Measurements from ENCODE around the gene TAS2R60. TPM values are rescaled to one million over a fixed set of nuclear protein-coding genes. Genes with fewer than 3 reads are reported as not detected.

Gene TAS2R60
- total RNA-seq, 5 donors from 2014 or later (not counting 1 experiment from before 2014, with no cell fraction given), result 0.38 to 2.4 (median 1.0) TPM; not detected in 1

DNA sequence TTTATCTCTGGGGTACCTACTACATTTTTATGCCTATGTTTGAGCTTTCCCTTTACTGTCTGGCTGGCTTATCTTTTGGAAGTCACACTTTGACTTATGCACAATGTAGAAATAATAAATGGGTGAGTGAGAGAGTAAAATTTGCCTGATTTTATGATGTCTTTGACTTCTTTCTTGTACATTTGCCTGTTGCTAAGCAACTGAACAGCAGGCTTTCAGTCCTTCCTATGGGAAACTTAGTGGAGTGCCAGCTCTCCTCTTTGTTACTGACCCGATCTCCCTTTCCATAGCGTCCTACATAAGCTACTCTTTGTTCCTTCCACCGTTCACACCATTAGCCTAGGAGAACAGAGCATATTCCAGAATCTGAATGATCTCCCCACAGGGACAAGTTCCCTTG lies 4.2 kb downstream of the TAS2R60 start:
- H3K4me3 Mint-ChIP-seq, result no peak overlapping the region
- POLR2A ChIA-PET, result interaction anchor here in 1 of 2 donors (0.6 kb wide), 1 partner anchor 477 kb away, joined by 3 read pairs; no protein-coding TSS in a partner anchor
- DNase-seq (no peak), ATAC-seq (replicated peaks in 1 of 4) (no peak)
- H3K9me3 ChIP-seq, result no peaks in the 10 kb centered on the region
- H3K4me1 ChIP-seq (ENCODE audit: control insufficient read depth in 1 of 2, extremely low read depth in 1 of 2, insufficient read depth in 2 of 2, low read length in 2 of 2), result no peaks in the 10 kb centered on the region
- no peak overlapping the region for H3K27ac Mint-ChIP-seq
- H3K4me1 Mint-ChIP-seq, result peaks cover 2 to 8% (median 4%) of the 10 kb centered on the region in 3 donors
- no peak overlapping the region for H3K4me3 ChIP-seq (ENCODE audit: control insufficient read depth in 1 of 2, extremely low read depth in 1 of 2, low read length in 1 of 2)
- no peaks in the 10 kb centered on the region for H3K9me3 Mint-ChIP-seq
- CTCF ChIA-PET, result no interaction called here
- WGBS (ENCODE audit: insufficient coverage), result no CpG with 5 or more reads among the region's 3 CpGs
- H3K27me3 Mint-ChIP-seq, result no peaks in the 10 kb centered on the region
- H3K36me3 ChIP-seq (ENCODE audit: control insufficient read depth in 2 of 2, extremely low read depth in 1 of 2, insufficient read depth in 1 of 2, low read length in 1 of 2), result no peaks in the 10 kb centered on the region
- H3K27ac ChIP-seq (ENCODE audit: low read length), result no peak overlapping the region
- H3K36me3 Mint-ChIP-seq, result peaks cover 7% of the 10 kb centered on the region
- H3K27me3 ChIP-seq (replicated peaks in 1 of 2; ENCODE audit: control insufficient read depth in 2 of 2, extremely low read depth in 1 of 2, insufficient read depth in 2 of 2, low read length in 1 of 2), result peaks cover 0 to 3% of the 10 kb centered on the region in 2 experiments

DNA sequence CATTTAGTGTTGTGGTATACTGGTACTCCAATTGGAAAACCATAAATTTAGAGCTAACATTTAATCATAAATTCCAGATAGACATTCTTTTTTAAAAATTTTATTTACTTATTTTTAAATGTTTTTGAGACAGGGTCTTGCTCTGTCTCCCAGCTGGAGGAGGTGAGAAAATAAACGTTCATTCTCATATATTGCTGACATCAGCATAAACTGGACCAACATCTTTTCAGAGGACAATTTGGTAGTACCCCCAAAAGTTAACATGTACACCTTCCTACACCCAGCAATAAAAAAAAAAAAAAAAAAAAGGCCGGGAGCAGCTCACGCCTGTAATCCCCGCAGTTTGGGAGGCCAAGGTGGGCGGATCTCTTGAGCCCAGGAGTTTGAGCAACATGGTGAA lies 5.2 kb downstream of the TAS2R60 start:
- POLR2A ChIA-PET, result interaction anchor here in 1 of 2 donors (0.6 kb wide), 1 partner anchor 637 kb away, joined by 3 read pairs; no protein-coding TSS in a partner anchor
- peaks cover 12% of the 10 kb centered on the region for H3K36me3 Mint-ChIP-seq
- DNase-seq (no peak), ATAC-seq (replicated peaks in 1 of 4) (no peak)
- peaks cover 0 to 3% of the 10 kb centered on the region in 2 experiments for H3K27me3 ChIP-seq (replicated peaks in 1 of 2; ENCODE audit: control insufficient read depth in 2 of 2, extremely low read depth in 1 of 2, insufficient read depth in 2 of 2, low read length in 1 of 2)
- no peak overlapping the region for H3K27ac ChIP-seq (ENCODE audit: low read length)
- no peaks in the 10 kb centered on the region for H3K9me3 Mint-ChIP-seq
- H3K27me3 Mint-ChIP-seq, result no peaks in the 10 kb centered on the region
- H3K4me1 ChIP-seq (ENCODE audit: control insufficient read depth in 1 of 2, extremely low read depth in 1 of 2, insufficient read depth in 2 of 2, low read length in 2 of 2), result peaks cover 0 to 2% of the 10 kb centered on the region in 2 experiments
- no peaks in the 10 kb centered on the region for H3K36me3 ChIP-seq (ENCODE audit: control insufficient read depth in 2 of 2, extremely low read depth in 1 of 2, insufficient read depth in 1 of 2, low read length in 1 of 2)
- no peak overlapping the region for H3K27ac Mint-ChIP-seq
- H3K9me3 ChIP-seq, result no peaks in the 10 kb centered on the region
- CTCF ChIA-PET, result interaction anchor here in 1 of 2 donors (0.5 kb wide), 1 partner anchor 160 kb away, joined by 4 read pairs; the partner anchor contains the start of gene CASP2
- H3K4me3 ChIP-seq (ENCODE audit: control insufficient read depth in 1 of 2, extremely low read depth in 1 of 2, low read length in 1 of 2), result no peak overlapping the region
- peaks cover 11 to 17% (median 14%) of the 10 kb centered on the region in 3 donors for H3K4me1 Mint-ChIP-seq
- no peak overlapping the region for H3K4me3 Mint-ChIP-seq
- no CpG with 5 or more reads among the region's 5 CpGs for WGBS (ENCODE audit: insufficient coverage)

DNA sequence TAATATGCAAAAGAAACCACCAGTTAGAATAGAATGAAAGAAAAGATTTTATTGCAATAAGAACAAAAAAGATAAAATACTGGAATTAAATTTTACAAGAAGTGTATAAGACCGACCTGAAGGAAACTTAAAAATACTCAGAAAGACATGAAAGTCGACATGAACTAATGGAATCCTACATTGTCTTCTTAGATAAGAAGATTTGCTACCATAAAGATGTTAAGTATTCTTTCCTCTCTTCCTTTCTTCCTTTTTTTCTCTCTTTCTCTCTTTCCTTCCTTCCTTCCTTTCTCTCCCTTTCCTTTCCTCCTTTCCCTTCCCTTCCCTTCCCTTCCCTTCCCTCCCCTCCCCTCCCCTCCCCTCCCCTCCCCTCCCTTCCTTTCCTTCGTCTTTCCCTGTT lies 6.5 kb downstream of the TAS2R60 start:
- no peak for DNase-seq
- Histone ChIP-seq H3K27ac (ENCODE audit: low read length) (no peak overlapping the region), H3K4me3 (ENCODE audit: control insufficient read depth in 1 of 2, extremely low read depth in 1 of 2, low read length in 1 of 2) (no peak overlapping the region), H3K36me3 (ENCODE audit: control insufficient read depth in 2 of 2, extremely low read depth in 1 of 2, insufficient read depth in 1 of 2, low read length in 1 of 2) (no peaks in the 10 kb centered on the region), H3K4me1 (ENCODE audit: control insufficient read depth in 1 of 2, extremely low read depth in 1 of 2, insufficient read depth in 2 of 2, low read length in 2 of 2) (peaks cover 0 to 2% of the 10 kb centered on the region in 2 experiments), H3K27me3 (replicated peaks in 1 of 2; ENCODE audit: control insufficient read depth in 2 of 2, extremely low read depth in 1 of 2, insufficient read depth in 2 of 2, low read length in 1 of 2) (peaks cover 0 to 3% of the 10 kb centered on the region in 2 experiments), H3K9me3 (no peaks in the 10 kb centered on the region)
- H3K27me3 Mint-ChIP-seq, result no peaks in the 10 kb centered on the region
- no peaks in the 10 kb centered on the region for H3K9me3 Mint-ChIP-seq
- peaks cover 15% of the 10 kb centered on the region for H3K36me3 Mint-ChIP-seq
- peaks cover 15 to 21% (median 20%) of the 10 kb centered on the region in 3 donors for H3K4me1 Mint-ChIP-seq
- POLR2A ChIA-PET, result no interaction called here
- CTCF ChIA-PET, result no interaction called here
- no peak for ATAC-seq (replicated peaks in 1 of 4)
- no CpG with 5 or more reads among the region's 3 CpGs for WGBS (ENCODE audit: insufficient coverage)
- no peak overlapping the region for H3K27ac Mint-ChIP-seq
- no peak overlapping the region for H3K4me3 Mint-ChIP-seq

DNA sequence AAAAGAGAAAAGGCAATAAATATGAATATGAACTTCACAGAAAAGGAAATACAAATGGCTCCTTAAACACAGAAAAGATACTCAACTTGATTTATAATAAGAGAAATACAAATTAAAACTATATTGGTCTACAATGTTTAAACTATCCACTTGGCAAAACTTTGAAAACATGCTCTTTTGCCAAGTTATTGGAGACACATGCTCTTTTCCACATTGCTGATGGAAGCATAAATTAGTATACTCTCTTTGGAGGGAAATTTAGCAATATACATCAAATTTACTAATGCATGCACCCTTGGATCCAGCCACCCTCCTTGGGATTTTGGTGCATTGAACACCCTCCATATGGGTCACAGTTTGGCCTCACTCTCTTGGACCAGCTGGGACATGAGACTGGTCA lies 7.9 kb downstream of the TAS2R60 start:
- Mint-ChIP-seq H3K27ac (no peak overlapping the region), H3K4me1 (peaks cover 15 to 21% (median 20%) of the 10 kb centered on the region in 3 donors), H3K27me3 (no peaks in the 10 kb centered on the region), H3K4me3 (no peak overlapping the region), H3K9me3 (no peaks in the 10 kb centered on the region), H3K36me3 (peaks cover 15% of the 10 kb centered on the region)
- ATAC-seq (replicated peaks in 1 of 4), result no peak
- Histone ChIP-seq H3K27me3 (replicated peaks in 1 of 2; ENCODE audit: control insufficient read depth in 2 of 2, extremely low read depth in 1 of 2, insufficient read depth in 2 of 2, low read length in 1 of 2) (peaks cover 0 to 3% of the 10 kb centered on the region in 2 experiments), H3K4me3 (ENCODE audit: control insufficient read depth in 1 of 2, extremely low read depth in 1 of 2, low read length in 1 of 2) (no peak overlapping the region), H3K36me3 (ENCODE audit: control insufficient read depth in 2 of 2, extremely low read depth in 1 of 2, insufficient read depth in 1 of 2, low read length in 1 of 2) (no peaks in the 10 kb centered on the region), H3K4me1 (ENCODE audit: control insufficient read depth in 1 of 2, extremely low read depth in 1 of 2, insufficient read depth in 2 of 2, low read length in 2 of 2) (peaks cover 0 to 2% of the 10 kb centered on the region in 2 experiments), H3K9me3 (no peaks in the 10 kb centered on the region), H3K27ac (ENCODE audit: low read length) (no peak overlapping the region)
- ChIA-PET CTCF (no interaction called here), POLR2A (no interaction called here)
- DNase-seq, result no peak

DNA sequence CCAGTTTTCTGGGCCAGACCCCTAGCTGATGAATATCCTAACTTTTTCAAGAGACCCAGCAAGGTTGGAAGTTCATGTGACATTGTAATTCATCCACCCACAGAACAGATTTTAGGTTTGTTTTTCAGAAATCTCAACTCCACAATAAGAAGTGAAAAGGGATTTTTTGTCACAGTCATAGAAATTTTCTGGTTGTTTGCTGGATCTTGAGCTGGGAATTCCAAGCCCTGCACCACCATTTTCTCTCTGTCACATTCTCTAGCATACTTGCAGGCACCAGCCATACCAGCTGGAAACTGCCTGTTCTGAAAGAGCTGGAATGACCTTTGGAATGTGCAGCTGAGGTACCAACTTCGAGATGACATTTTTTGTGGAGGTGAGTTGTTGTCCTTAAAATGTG lies 8.5 kb downstream of the TAS2R60 start:
- POLR2A ChIA-PET, result no interaction called here
- Mint-ChIP-seq H3K4me3 (no peak overlapping the region), H3K4me1 (peaks cover 15 to 21% (median 20%) of the 10 kb centered on the region in 3 donors), H3K27ac (no peak overlapping the region), H3K36me3 (peaks cover 15% of the 10 kb centered on the region), H3K27me3 (no peaks in the 10 kb centered on the region), H3K9me3 (no peaks in the 10 kb centered on the region)
- WGBS (ENCODE audit: insufficient coverage), result no CpG with 5 or more reads among the region's 1 CpG
- ATAC-seq (replicated peaks in 1 of 4) (no peak), DNase-seq (no peak)
- Histone ChIP-seq H3K36me3 (ENCODE audit: control insufficient read depth in 2 of 2, extremely low read depth in 1 of 2, insufficient read depth in 1 of 2, low read length in 1 of 2) (no peaks in the 10 kb centered on the region), H3K9me3 (no peaks in the 10 kb centered on the region), H3K27me3 (replicated peaks in 1 of 2; ENCODE audit: control insufficient read depth in 2 of 2, extremely low read depth in 1 of 2, insufficient read depth in 2 of 2, low read length in 1 of 2) (peaks cover 0 to 3% of the 10 kb centered on the region in 2 experiments), H3K27ac (ENCODE audit: low read length) (no peak overlapping the region), H3K4me1 (ENCODE audit: control insufficient read depth in 1 of 2, extremely low read depth in 1 of 2, insufficient read depth in 2 of 2, low read length in 2 of 2) (peaks cover 0 to 2% of the 10 kb centered on the region in 2 experiments), H3K4me3 (ENCODE audit: control insufficient read depth in 1 of 2, extremely low read depth in 1 of 2, low read length in 1 of 2) (no peak overlapping the region)
- CTCF ChIA-PET, result interaction anchor here in 1 of 2 donors (0.5 kb wide), 1 partner anchor 37 kb away, joined by 3 read pairs; no protein-coding TSS in a partner anchor

DNA sequence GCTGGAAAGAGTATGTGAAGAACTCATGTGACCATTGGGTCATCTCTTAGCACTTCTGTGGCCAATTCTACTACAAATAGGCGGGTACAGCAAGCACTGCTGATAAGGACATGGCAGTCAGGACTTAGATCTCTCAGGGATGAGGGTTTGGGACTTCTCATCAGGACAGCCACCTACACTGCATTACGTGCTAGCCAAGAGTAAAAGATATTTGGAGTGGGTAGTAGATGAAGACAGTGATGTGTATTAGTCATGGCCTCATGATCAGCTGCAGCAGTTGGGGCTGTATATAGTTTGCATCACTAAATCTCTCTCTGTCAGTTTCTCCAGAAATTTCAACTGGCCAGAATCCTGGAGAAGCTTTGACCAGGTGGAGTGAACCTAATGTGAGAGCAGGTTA lies 9.2 kb downstream of the TAS2R60 start:
- POLR2A ChIA-PET, result no interaction called here
- Histone ChIP-seq H3K36me3 (ENCODE audit: control insufficient read depth in 2 of 2, extremely low read depth in 1 of 2, insufficient read depth in 1 of 2, low read length in 1 of 2) (no peaks in the 10 kb centered on the region), H3K9me3 (no peaks in the 10 kb centered on the region), H3K27ac (ENCODE audit: low read length) (no peak overlapping the region), H3K27me3 (replicated peaks in 1 of 2; ENCODE audit: control insufficient read depth in 2 of 2, extremely low read depth in 1 of 2, insufficient read depth in 2 of 2, low read length in 1 of 2) (peaks cover 0 to 4% of the 10 kb centered on the region in 2 experiments), H3K4me1 (ENCODE audit: control insufficient read depth in 1 of 2, extremely low read depth in 1 of 2, insufficient read depth in 2 of 2, low read length in 2 of 2) (peaks cover 0 to 2% of the 10 kb centered on the region in 2 experiments), H3K4me3 (ENCODE audit: control insufficient read depth in 1 of 2, extremely low read depth in 1 of 2, low read length in 1 of 2) (no peak overlapping the region)
- ATAC-seq (replicated peaks in 1 of 4) (no peak), DNase-seq (no peak)
- Mint-ChIP-seq H3K36me3 (peaks cover 22% of the 10 kb centered on the region), H3K4me3 (no peak overlapping the region), H3K9me3 (no peaks in the 10 kb centered on the region), H3K4me1 (peaks cover 15 to 21% (median 20%) of the 10 kb centered on the region in 3 donors), H3K27ac (no peak overlapping the region), H3K27me3 (no peaks in the 10 kb centered on the region)
- 82% methylated on average over 2 of the region's 2 CpGs for WGBS (ENCODE audit: insufficient coverage)
- CTCF ChIA-PET, result interaction anchor here in 1 of 2 donors (0.5 kb wide), 1 partner anchor 38 kb away, joined by 3 read pairs; no protein-coding TSS in a partner anchor
